GM12892 (cell line): ENCODE data around the gene TTPAL. TPM values are rescaled to one million over a fixed set of nuclear protein-coding genes. Genes with fewer than 3 reads are reported as not detected.
A peak's percentile ranks its signal among the peaks of the same experiment; 100 is the strongest.

Source experiments
- DNase-seq: peaks from one replicate; pipeline ENCODE4 v3.0.0; 2011; ENCODE audit not compliant: insufficient read length
- FAIRE-seq: peaks from 2 replicates; lab custom pipeline; 2011; peaks lifted over from hg19 to GRCh38; lab: Jason Lieb, UNC
- POLR2A ChIP-seq: IDR thresholded peaks from 2 replicates; pipeline ENCODE4 v1.6.1; 2011; ENCODE audit warnings: low read depth, low read length, control low read depth
- POLR2AphosphoS5 ChIP-seq: IDR thresholded peaks from 2 replicates; pipeline ENCODE4 v1.6.1; 2011; ENCODE audit warnings: low read depth, low read length, control low read depth
- TAF1 ChIP-seq: IDR thresholded peaks from 2 replicates; pipeline ENCODE4 v1.6.1; 2011; ENCODE audit warnings: low read depth, mild to moderate bottlenecking, control low read depth, low read length, borderline replicate concordance
- polyA plus RNA-seq: library from polyadenylated mRNA; unstranded; fragments of >200 nt; gene quantifications from one replicate; pipeline ENCODE4 v1.2.1, GENCODE V29; 2012; ENCODE audit warnings: missing spikeins, inconsistent platforms; ENCODE audit not compliant: missing spikeins

Gene TTPAL, protein sequence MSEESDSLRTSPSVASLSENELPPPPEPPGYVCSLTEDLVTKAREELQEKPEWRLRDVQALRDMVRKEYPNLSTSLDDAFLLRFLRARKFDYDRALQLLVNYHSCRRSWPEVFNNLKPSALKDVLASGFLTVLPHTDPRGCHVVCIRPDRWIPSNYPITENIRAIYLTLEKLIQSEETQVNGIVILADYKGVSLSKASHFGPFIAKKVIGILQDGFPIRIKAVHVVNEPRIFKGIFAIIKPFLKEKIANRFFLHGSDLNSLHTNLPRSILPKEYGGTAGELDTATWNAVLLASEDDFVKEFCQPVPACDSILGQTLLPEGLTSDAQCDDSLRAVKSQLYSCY
- 9.3 TPM for polyA plus RNA-seq

GRCh38 chr20:44475694-44476560 lies at the start of gene TTPAL:
TSS of gene TTPAL (plus strand) at chr20:44475874. CDS start at chr20:44480000, 4,126 bp downstream.
- FAIRE-seq = peak; percentile 93
- peak; percentile 92 for DNase-seq
- peak; percentile 97 for TF ChIP-seq POLR2A
- TF ChIP-seq POLR2AphosphoS5 = peak; percentile 94
- peak; percentile 83 for TF ChIP-seq TAF1

DNA sequence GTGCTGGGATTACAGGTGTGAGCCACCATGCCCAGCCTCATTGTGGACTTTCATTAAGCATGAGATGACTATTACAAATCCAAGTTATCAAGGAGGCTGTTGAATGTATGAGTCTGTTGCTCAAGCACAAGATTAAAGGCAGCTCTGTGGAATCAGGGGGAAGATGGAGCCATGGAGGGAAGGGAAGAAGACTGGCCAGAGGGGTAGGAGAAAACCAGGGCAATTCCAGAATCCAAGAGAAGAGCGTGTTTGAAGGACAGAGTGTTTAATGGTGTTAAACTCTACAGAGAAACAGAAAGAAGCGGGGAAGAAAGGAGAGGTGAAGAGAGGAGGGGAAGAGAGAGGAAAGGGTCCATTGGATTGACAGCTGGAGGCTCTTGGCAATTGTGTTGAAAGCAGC lies 49.8 kb upstream of the TTPAL start:
- no peak for DNase-seq
- no peak for TF ChIP-seq POLR2A
- no peak for TF ChIP-seq TAF1
- TF ChIP-seq POLR2AphosphoS5 = no peak
- no peak for FAIRE-seq

- FAIRE-seq (no peak), DNase-seq (no peak)
- TF ChIP-seq TAF1 (no peak), POLR2AphosphoS5 (no peak), POLR2A (no peak)
These were observed 48.5 kb upstream of the TTPAL start for GRCh38 chr20:44426879-44427790.

DNA sequence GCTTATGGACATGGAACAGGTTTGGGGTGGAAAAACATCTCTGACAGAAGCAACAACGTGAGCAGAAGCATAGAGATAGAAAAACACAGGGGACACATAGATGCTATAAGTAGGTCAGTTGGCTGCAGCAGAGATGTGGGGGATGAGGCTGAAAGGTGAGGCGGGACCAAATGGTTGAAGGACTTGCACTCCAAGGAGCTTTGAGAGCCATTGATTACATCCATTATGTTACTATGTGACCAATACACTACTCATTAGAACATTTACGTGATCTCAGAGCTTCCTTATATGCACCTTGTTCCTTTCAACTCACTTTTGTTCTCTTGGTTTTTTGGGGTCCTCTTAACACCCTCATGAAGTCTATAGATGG lies 47.9 kb upstream of the TTPAL start:
- DNase-seq = no peak
- no peak for FAIRE-seq
- TF ChIP-seq TAF1 (no peak), POLR2AphosphoS5 (no peak)

GRCh38 chr20:44428174-44429016 lies 47.3 kb upstream of the TTPAL start:
- DNase-seq = no peak
- FAIRE-seq = no peak
- TF ChIP-seq POLR2A = no peak

DNA sequence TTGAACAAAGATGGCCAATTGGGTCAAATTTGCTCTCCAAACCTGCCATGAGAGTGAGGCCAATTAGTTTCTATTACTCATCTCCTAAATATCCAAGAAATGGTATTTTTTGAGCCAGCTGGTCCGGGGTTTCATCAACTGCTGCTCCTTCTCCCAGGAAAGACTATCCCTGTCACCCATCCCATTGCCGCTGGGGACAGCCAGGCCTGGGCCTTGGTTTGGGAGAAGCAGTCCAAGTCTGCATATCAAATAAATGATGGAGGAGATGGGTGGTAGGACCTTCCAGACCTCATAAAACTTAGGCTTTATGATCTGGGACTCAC lies 46.7 kb upstream of the TTPAL start:
- TF ChIP-seq POLR2AphosphoS5 (no peak), POLR2A (no peak), TAF1 (no peak)

GRCh38 chr20:44429419-44430269 lies 46.0 kb upstream of the TTPAL start:
- no peak for FAIRE-seq
- TF ChIP-seq POLR2AphosphoS5 (no peak), TAF1 (no peak), POLR2A (no peak)

More for the DNA sequence above, 46.7 kb upstream of the TTPAL start:
- DNase-seq = no peak
- no peak for FAIRE-seq

DNA sequence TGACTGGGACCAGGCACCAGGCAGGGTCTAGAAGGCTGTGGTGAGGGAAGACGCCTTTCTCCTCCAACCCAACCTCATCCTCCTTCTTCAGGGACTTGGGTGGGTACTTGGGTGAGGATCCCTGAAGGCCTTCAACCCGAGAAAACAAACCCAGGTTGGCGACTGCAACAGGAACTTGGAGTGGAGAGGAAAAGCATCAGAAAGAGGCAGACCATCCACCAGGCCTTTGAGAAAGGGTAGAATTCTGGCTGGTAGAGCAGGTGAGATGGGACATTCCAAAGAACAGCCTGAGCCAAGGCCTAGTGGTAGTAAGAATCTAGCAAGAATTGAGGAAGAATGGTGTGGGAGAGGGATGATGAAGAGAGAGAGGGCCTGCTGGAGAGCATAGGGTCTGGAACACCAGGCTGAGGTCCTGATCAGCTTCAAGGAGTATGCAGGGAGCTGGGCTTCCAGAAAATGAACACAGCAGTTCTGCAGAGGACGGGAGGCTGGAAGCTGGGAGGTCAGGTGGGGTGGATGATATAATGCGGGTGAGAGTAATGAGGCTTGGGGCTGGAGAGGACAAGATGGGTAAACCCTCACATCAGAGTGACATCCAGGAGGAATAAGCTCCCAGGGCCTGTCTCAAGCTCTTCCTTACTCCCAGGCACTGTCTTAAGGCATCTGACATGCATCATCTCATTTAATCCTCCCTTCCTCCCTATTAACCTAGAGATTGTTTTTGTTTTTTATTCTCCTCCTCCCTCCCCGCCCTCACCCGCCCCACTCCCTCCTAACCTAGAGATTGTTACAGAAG lies 45.2 kb upstream of the TTPAL start:
- FAIRE-seq = no peak
- no peak for TF ChIP-seq POLR2AphosphoS5
- no peak for TF ChIP-seq TAF1
- no peak for TF ChIP-seq POLR2A
- no peak for DNase-seq

More at GRCh38 chr20:44429419-44430269, 46.0 kb upstream of the TTPAL start:
- DNase-seq = no peak

DNA sequence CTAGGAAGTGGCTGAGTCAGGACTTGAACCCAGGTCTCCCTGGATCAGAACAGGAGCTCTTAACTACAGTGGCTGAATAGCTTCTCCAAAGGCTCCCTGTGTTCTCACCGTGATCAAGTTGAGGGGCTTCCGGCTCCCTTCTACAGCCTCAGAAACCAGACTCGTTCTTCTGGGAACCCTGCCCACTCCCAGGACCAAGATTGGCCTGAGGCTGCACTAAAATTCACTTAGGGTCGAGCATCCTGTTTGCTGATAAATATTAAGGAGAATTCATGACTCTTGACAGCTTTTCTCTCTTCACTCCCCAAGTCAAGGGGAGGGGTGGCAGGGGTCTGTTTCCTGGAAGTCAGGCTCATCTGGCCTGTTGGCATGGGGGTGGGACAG lies 44.6 kb upstream of the TTPAL start:
- DNase-seq (no peak), FAIRE-seq (no peak)
- no peak for TF ChIP-seq TAF1
- TF ChIP-seq POLR2A = no peak
- no peak for TF ChIP-seq POLR2AphosphoS5

GRCh38 chr20:44431502-44432234 lies 44.0 kb upstream of the TTPAL start:
- FAIRE-seq = no peak
- DNase-seq = no peak
- no peak for TF ChIP-seq POLR2AphosphoS5
- no peak for TF ChIP-seq POLR2A
- no peak for TF ChIP-seq TAF1
